ENCODE data around the gene ADA.

DNA sequence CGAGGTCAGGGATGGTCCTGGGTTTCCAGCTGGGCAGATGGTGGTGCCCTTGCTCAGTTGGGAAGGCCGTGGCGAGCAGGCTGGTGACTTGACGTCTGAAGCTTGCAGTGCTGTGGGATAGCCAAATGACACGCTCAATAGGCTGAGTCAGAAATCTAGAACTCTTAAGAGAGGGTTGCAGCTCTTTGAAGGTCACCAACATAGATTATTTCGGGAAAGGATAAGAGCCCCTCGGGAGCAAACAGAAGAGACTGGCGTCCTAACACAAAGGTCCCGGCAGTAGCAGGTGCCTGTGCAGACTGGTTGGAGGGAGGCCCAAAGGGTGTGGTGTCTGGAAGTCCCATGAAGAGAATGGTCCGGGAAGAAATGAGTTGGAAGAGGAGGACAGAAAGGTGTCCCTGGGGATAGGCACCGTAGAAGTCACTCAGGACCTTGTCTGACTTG, 50.7 kb downstream of the ADA start:
- TF ChIP-seq, protein P1, sequence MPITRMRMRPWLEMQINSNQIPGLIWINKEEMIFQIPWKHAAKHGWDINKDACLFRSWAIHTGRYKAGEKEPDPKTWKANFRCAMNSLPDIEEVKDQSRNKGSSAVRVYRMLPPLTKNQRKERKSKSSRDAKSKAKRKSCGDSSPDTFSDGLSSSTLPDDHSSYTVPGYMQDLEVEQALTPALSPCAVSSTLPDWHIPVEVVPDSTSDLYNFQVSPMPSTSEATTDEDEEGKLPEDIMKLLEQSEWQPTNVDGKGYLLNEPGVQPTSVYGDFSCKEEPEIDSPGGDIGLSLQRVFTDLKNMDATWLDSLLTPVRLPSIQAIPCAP (CRISPR knock-in tag; IDR thresholded peaks at IDR 0.05; ENCODE audit: low read depth) = no peak
- TF ChIP-seq, protein P2, sequence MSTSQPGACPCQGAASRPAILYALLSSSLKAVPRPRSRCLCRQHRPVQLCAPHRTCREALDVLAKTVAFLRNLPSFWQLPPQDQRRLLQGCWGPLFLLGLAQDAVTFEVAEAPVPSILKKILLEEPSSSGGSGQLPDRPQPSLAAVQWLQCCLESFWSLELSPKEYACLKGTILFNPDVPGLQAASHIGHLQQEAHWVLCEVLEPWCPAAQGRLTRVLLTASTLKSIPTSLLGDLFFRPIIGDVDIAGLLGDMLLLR (CRISPR knock-in tag; IDR thresholded peaks at IDR 0.05) = no peak
- TF ChIP-seq TGIF2 (CRISPR knock-in tag; IDR thresholded peaks at IDR 0.05) = no peak

All from HepG2 (cell line).